T-helper 1 cell (primary cell): ENCODE data around the gene ARHGAP10.

Source experiments
- DNase-seq, 5 donors: peaks; one replicate each; pipeline ENCODE4 v3.0.0-alpha.2; 2012 to 2020

The ARHGAP10 gene

DNA sequence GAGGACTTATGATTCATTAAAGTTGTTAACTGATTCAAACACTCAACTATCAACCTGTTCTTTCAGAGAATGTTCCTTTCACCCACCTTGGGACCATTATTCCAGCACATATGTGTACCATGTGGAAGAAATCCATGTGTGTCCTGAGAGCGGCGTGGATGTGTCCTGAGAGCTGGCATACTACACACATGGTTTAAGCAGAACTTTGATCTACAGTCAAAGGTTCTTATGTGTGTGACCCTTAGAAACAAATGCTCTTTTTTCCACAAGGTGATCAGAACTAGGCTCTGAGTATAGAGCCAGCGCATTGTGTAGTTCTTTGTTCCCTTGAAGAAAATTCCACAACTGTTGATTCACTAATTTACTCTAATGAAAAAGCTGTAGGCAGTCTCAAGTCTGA is 378.3 kb downstream of the ARHGAP10 start:
- DNase-seq: no peak

DNA sequence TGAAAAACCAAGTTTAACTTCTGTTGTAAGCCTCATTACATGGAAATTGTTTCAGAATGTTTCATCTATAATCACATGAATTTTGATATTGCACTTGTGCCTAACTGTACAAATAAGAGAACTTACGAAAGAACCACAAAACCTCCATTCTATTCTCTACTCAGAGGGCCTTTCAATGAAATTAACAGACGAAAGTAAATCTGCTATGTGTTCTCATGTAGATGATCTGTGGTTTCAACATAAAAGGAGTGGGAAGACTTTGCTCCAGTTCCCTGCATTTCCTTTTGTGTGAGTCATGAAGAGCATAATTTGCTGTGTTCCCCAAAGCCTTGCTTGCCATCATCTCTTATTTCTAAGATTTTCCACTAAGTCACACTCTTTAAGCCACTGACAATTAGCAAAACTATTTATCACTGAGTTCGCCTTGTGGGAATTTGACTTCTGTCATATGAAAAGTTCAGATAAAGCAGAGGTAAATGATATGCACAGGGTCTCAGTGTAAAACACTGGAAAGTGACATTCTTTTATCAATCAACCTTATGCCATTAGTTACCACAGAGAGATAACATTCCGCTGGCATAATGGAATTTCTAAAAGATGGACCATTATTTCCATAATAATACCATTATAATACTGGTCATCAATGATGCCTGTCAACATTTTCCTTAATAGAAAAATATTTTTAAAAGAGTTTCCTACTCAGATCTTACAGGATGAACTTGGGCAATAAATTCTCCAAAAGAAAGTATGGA is 380.5 kb downstream of the ARHGAP10 start:
- no peak for DNase-seq

DNA sequence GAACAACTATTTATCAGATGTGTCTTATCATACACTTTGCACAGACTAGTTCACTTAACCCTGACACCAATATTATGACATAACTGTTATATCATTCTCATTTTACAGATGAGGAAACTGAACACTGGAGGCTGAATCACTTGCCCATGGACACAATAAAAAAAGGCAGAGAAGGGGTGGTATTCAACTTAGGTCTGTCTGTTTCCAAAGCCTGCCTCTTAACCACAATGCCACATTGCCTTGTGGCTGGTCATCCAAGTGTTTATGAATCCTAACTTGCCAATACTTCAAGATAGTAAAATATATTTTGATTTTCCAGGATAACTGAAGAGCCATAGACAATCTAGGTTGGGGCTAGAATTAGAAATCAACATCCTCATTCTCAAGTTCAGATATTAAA is 382.5 kb downstream of the ARHGAP10 start:
- no peak for DNase-seq

DNA sequence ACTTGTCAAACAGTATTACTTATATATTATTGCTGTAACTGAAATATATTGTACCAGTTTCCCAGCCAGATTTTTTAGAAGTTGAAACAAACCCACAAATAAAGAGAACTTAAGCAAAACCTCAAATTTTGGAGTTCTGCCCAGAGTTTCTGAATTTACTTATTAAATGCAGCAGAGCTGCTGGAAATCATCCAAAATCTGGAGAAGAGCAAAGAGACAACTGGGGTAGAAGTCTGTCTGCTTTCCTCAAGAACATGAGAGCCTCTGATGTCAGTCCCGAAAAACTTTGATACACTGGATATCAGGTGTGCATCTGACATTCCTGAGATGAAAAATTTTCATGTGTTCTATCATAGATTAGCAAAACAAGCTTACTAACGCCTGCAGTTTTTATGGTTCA is 384.4 kb downstream of the ARHGAP10 start:
- no peak for DNase-seq

DNA sequence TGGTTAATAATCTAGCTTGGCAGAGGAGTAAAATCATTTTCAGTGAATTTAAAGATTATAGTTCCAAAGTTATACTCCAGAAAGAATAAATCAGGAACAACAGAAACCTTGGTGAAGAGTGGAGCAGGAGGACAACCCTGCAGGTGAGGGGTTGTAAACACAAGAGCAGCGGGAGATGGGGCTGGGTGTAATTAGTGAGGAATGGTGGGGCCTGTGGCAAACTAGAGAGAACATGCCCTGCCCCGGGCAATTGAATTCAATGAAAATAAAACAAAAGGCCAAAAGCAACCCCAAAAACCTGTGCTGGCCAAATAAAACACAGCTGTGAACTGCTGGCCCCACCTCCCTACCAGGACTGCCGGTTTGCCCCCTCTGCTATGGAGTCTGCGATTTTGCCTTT is 385.1 kb downstream of the ARHGAP10 start:
- no peak for DNase-seq

DNA sequence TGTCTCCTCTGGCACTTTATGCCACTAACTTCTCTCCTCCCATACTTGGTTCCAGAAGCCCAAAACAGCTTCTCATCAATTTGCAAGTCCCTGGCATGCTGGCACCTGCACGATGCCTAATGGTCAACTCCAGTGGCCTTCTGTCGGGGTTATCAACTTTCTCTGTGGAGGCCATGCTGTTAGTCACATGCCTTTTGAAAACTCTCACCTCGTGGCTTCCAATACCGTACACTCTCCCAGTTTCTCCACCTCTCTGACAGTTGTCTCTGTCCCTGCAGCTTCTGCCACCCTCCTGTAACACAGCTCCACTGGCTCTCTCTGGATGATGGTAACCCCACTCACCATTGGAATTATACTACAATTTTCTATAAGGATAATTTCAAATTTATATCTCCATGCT is 386.3 kb downstream of the ARHGAP10 start:
- DNase-seq: no peak

DNA sequence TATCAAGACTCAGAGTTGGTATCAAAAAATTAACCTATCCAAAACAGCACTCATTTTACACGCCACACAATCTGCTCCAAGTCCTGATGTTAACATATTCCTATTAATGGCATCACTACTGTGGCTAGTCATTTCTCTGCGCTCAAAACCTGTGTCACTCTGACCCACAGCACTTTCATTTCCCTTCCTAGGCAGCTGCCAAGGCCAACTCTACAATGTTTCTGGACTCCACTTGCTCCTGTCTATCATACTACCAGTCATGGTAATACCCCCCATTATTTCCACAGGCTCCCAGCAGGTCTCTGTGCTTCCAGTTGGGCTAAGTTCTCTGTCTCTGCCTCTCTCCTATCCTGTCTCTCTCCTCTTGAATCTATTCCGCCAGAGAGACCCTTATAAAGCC is 386.7 kb downstream of the ARHGAP10 start:
- no peak for DNase-seq

DNA sequence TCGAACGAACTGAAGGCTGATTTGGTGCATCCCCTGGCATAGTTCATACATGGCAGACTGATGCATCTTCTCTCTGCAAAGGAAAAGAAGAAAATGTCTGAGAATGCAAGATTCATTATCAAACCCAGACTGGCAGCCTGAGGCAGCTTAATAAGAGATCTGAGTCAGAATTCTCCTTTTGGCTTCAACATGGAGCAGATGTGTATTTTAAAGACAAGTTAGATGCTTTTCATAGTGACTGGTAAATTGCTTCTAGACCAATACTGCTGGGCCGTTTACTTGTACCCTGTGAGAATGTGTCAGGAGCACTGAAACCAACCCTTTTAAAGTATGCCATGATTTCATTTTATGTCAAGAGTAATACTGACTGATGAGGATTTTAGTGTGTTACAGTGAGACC is 388.3 kb downstream of the ARHGAP10 start:
- no peak for DNase-seq
